ENCODE data around the gene GINS3. TPM values are rescaled to one million over a fixed set of nuclear protein-coding genes. Genes with fewer than 3 reads are reported as not detected.

Gene GINS3
- total RNA-seq, 1 donor from 2014 or later: 5.9 TPM

- no peak for TF ChIP-seq CTCF (IDR thresholded peaks at IDR 0.05; ENCODE audit: partially characterized antibody, unreplicated experiment)
- DNase-seq: no peak
- peaks cover 3% of the 10 kb centered on the region for H3K4me1 Mint-ChIP-seq (ENCODE audit: low read depth, unreplicated experiment)
- H3K27ac Mint-ChIP-seq (ENCODE audit: unreplicated experiment): no peak overlapping the region
- peaks cover 9% of the 10 kb centered on the region for H3K27me3 Mint-ChIP-seq (ENCODE audit: unreplicated experiment)
- peaks cover 4% of the 10 kb centered on the region for H3K9me3 Mint-ChIP-seq (ENCODE audit: unreplicated experiment)
- no peak overlapping the region for H3K4me3 Mint-ChIP-seq (ENCODE audit: unreplicated experiment)
- H3K36me3 Mint-ChIP-seq (ENCODE audit: unreplicated experiment): peaks cover 10% of the 10 kb centered on the region
These were observed 62.6 kb downstream of the GINS3 start for GRCh38 chr16:58454856-58455255.

Other genes starting within 250 kb of the GINS3 start
- 87.6 TPM for gene CSNK2A2, start 194.4 kb upstream of the GINS3 start, total RNA-seq (ENCODE audit: unreplicated experiment)
- not detected for gene PRSS54, start 97.4 kb upstream of the GINS3 start, total RNA-seq (ENCODE audit: unreplicated experiment)
- 677 TPM for gene NDRG4, start 107.7 kb downstream of the GINS3 start, total RNA-seq (ENCODE audit: unreplicated experiment)
- gene SETD6, start 123.0 kb downstream of the GINS3 start, total RNA-seq (ENCODE audit: unreplicated experiment): 25.9 TPM
- gene CNOT1, start 237.4 kb downstream of the GINS3 start, total RNA-seq (ENCODE audit: unreplicated experiment): 165 TPM